ENCODE measurements around the gene HPS5.

DNA sequence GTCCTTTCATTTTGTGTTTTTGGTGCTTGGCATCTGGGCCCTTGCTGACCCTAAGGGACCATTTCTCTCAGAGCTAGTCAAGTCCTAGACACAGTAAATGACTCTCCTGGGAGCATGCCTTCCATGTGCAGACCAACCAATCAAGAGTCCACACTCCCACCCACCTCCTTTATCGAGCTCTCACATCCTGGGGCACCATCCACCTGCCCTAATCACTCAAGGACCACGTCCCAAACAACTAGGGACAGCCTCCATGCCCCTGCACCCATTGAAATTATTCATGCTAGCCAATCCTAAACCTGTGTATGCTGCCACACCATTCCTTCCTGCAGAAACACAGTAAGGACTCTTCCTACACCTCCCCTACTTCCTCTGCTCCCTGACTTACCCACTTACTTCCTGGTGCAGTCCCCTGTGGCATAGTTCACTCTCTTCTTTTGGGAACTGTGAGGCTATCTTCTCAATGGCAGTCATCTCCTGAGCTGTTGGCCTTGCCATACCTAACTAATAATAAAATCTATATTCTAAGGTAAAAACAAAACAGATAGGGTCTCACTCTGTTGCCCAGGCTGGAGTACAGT lies 67.1 kb downstream of the HPS5 start:
- TF ChIP-seq, protein P1, sequence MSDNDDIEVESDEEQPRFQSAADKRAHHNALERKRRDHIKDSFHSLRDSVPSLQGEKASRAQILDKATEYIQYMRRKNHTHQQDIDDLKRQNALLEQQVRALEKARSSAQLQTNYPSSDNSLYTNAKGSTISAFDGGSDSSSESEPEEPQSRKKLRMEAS (IDR thresholded peaks at IDR 0.05; ENCODE audit: insufficient read depth, insufficient read length) = no peak
- TF ChIP-seq, protein P2, sequence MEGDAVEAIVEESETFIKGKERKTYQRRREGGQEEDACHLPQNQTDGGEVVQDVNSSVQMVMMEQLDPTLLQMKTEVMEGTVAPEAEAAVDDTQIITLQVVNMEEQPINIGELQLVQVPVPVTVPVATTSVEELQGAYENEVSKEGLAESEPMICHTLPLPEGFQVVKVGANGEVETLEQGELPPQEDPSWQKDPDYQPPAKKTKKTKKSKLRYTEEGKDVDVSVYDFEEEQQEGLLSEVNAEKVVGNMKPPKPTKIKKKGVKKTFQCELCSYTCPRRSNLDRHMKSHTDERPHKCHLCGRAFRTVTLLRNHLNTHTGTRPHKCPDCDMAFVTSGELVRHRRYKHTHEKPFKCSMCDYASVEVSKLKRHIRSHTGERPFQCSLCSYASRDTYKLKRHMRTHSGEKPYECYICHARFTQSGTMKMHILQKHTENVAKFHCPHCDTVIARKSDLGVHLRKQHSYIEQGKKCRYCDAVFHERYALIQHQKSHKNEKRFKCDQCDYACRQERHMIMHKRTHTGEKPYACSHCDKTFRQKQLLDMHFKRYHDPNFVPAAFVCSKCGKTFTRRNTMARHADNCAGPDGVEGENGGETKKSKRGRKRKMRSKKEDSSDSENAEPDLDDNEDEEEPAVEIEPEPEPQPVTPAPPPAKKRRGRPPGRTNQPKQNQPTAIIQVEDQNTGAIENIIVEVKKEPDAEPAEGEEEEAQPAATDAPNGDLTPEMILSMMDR (IDR thresholded peaks at IDR 0.05; ENCODE audit: extremely low read depth in 1 of 2, insufficient read depth in 1 of 2, low read depth in 1 of 2, low read length in 2 of 2) = no peak
- TF ChIP-seq EZH2 (IDR thresholded peaks at IDR 0.05; ENCODE audit: borderline replicate concordance, low read depth, low read length, severe bottlenecking) (no peak), POLR2A (IDR thresholded peaks at IDR 0.05; ENCODE audit: low read depth, low read length) (no peak), POLR2AphosphoS5 (IDR thresholded peaks at IDR 0.05; ENCODE audit: insufficient read depth, low read depth, low read length) (no peak)

Data from endothelial cell of umbilical vein (primary cell).